Frontal cortex (tissue), 4 donors: Measurements from ENCODE around the gene CCL28. TPM values are rescaled to one million over a fixed set of nuclear protein-coding genes. Genes with fewer than 3 reads are reported as not detected.

Source experiments
- DNase-seq, 2 donors: peaks; one replicate each; pipeline ENCODE4 v3.0.0; 2012; ENCODE audit warnings: low spot score in 2 of 2
- FAIRE-seq: peaks from 2 replicates; lab custom pipeline; 2012; peaks lifted over from hg19 to GRCh38; lab: Jason Lieb, UNC
- total RNA-seq: library from RNA; depleted of rRNA; stranded (reverse); fragments of >200 nt; gene quantifications from one replicate; pipeline ENCODE4 v1.2.3, GENCODE V29; 2014
- donor health status: control.
- donor health status: control.
- donor health status: control.

The CCL28 gene
- total RNA-seq, 1 donor from 2014 or later = 0.41 TPM

GRCh38 chr5:43362725-43363435 lies 49.3 kb downstream of the CCL28 start:
- FAIRE-seq = no peak
- no peak for DNase-seq

- DNase-seq = no peak
- no peak for FAIRE-seq
Measured at GRCh38 chr5:43358726-43359125, 53.5 kb downstream of the CCL28 start.

- DNase-seq (no peak), FAIRE-seq (no peak)
Measured at GRCh38 chr5:43358301-43358700, 53.9 kb downstream of the CCL28 start.

- FAIRE-seq = no peak
- no peak for DNase-seq
Measured at GRCh38 chr5:43357878-43358281, 54.3 kb downstream of the CCL28 start.

- DNase-seq (no peak), FAIRE-seq (no peak)
Measured at GRCh38 chr5:43357067-43357466, 55.1 kb downstream of the CCL28 start.

- FAIRE-seq (no peak), DNase-seq (no peak)
Measured at GRCh38 chr5:43354774-43355173, 57.4 kb downstream of the CCL28 start.

GRCh38 chr5:43353668-43354067 lies 58.5 kb downstream of the CCL28 start:
- FAIRE-seq (no peak), DNase-seq (no peak)

- FAIRE-seq = no peak
- no peak for DNase-seq
Measured at GRCh38 chr5:43352915-43353314, 59.3 kb downstream of the CCL28 start.

GRCh38 chr5:43352131-43352530 lies 60.1 kb downstream of the CCL28 start:
- DNase-seq (no peak), FAIRE-seq (no peak)

- no peak for FAIRE-seq
- no peak for DNase-seq
Measured at GRCh38 chr5:43348861-43349363, 63.3 kb downstream of the CCL28 start.

GRCh38 chr5:43348207-43348606 lies 64.0 kb downstream of the CCL28 start:
- DNase-seq (no peak), FAIRE-seq (no peak)

- DNase-seq (no peak), FAIRE-seq (no peak)
Measured at GRCh38 chr5:43338862-43339261, 73.3 kb downstream of the CCL28 start.

- DNase-seq = no peak
Measured at GRCh38 chr5:43336159-43336558, 76.0 kb downstream of the CCL28 start.

GRCh38 chr5:43335681-43336080 lies 76.5 kb downstream of the CCL28 start:
- FAIRE-seq (no peak), DNase-seq (no peak)

More at GRCh38 chr5:43336159-43336558, 76.0 kb downstream of the CCL28 start:
- no peak for FAIRE-seq

GRCh38 chr5:43332401-43332800 lies 79.8 kb downstream of the CCL28 start:
- no peak for FAIRE-seq
- DNase-seq = no peak

Other genes with a start within 250 kb of the CCL28 start
- gene NIM1K, start 220.2 kb downstream of the CCL28 start, total RNA-seq = 8.2 TPM
- gene HMGCS1, start 99.0 kb downstream of the CCL28 start, total RNA-seq = 620 TPM
- gene TMEM267, start 71.5 kb upstream of the CCL28 start, total RNA-seq = 9.8 TPM
- gene C5orf34, start 102.8 kb upstream of the CCL28 start, total RNA-seq = 6.1 TPM
- 221 TPM for gene PAIP1, start 144.7 kb upstream of the CCL28 start, total RNA-seq
- 176 TPM for gene NNT, start 190.8 kb upstream of the CCL28 start, total RNA-seq